Mesothelial cell of epicardium (in vitro differentiated cells): Measurements from ENCODE around the gene SLC38A11. TPM values are rescaled to one million over a fixed set of nuclear protein-coding genes. Genes with fewer than 3 reads are reported as not detected.
"Not testable (repeated sequence)": the region's sequence is repeated elsewhere in the genome, so short reads cannot be mapped to it uniquely, and the experiment has no call there.

ENCODE experiments used
- DNase-seq, 2 experiments: peaks; one replicate each; pipeline ENCODE4 v3.0.0; 2021; ENCODE audit warnings: low spot score in 2 of 2; ENCODE audit not compliant: unreplicated experiment in 2 of 2
- H3K27ac Mint-ChIP-seq: 2 replicates; pipeline ENCODE4 v1.8.0; 2021; ENCODE audit warnings: mixed read lengths
- H3K27me3 Mint-ChIP-seq: 2 replicates; pipeline ENCODE4 v1.8.0; 2021; ENCODE audit warnings: low read depth, mixed read lengths
- H3K36me3 Mint-ChIP-seq: 2 replicates; pipeline ENCODE4 v1.8.0; 2021; ENCODE audit warnings: mixed read lengths
- H3K4me1 Mint-ChIP-seq: 2 replicates; pipeline ENCODE4 v1.8.0; 2021; ENCODE audit warnings: mixed read lengths
- H3K4me3 Mint-ChIP-seq: 2 replicates; pipeline ENCODE4 v1.8.0; 2021; ENCODE audit warnings: mild to moderate bottlenecking, moderate library complexity, mixed read lengths
- H3K9me3 Mint-ChIP-seq: 2 replicates; pipeline ENCODE4 v1.8.0; 2021; ENCODE audit warnings: mixed read lengths
- total RNA-seq: library from RNA; stranded (reverse); gene quantifications from 3 replicates; pipeline ENCODE4 v1.2.1, GENCODE V29; 2021
- TF ChIP-seq, protein P1 (sequence below): fragments of 200-600 bp; sonication (generic); IDR thresholded peaks from one replicate; pipeline ENCODE4 v1.5.0; 2021; ENCODE audit warnings: antibody characterized with exemption; ENCODE audit not compliant: unreplicated experiment

SLC38A11 gene, protein sequence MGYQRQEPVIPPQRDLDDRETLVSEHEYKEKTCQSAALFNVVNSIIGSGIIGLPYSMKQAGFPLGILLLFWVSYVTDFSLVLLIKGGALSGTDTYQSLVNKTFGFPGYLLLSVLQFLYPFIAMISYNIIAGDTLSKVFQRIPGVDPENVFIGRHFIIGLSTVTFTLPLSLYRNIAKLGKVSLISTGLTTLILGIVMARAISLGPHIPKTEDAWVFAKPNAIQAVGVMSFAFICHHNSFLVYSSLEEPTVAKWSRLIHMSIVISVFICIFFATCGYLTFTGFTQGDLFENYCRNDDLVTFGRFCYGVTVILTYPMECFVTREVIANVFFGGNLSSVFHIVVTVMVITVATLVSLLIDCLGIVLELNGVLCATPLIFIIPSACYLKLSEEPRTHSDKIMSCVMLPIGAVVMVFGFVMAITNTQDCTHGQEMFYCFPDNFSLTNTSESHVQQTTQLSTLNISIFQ
- 0.54 to 0.71 TPM (median 0.59 TPM) in 3 replicates for total RNA-seq

DNA sequence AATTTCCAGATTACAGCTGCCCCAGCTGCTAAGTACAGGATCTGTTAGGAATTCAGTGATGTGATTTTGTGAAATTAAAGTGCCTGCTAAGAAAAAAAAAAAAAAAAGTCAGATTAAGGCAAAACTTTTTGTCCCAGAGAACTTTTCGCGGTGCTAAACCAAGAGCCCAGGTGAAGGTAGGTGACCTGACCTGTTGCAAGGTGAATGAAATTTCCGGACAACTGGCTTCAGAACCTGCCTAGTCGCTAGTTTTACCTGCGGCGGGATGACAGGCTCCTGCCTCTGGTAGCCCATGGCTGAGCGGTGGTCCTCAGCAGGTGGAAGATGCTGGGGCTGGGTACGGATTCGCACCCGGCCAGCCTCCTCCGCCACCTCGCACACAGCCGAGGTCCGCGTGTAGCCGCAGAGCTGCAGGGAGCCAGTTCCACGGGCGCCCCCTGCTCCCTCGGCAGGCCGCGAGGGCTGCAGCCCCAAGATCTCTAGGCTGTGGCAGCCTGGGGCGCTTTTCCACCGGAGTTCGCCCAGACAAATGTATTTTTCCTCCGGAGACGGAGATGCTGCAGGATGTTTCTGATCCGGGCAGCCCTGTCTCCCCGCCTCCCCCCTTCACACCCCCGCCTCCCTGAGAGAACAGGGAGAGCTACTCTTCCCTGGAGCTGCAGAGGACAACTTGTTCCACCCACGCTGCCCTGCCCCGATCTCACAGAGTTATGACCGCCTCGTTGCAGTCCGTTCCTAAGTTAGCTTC lies at the start of gene SLC38A11:
TSS of gene SLC38A11 (minus strand) at position 572 of the 748 bp plus-strand sequence. CDS start at position 294, 278 bp downstream.
- Mint-ChIP-seq H3K27me3 (no peaks in the 10 kb centered on the region), H3K4me1 (peaks cover 4% of the 10 kb centered on the region), H3K9me3 (no peaks in the 10 kb centered on the region), H3K4me3 (peak within 1 kb of the TSS; percentile 42), H3K27ac (no peak within 1 kb of the TSS), H3K36me3 (no peaks in the 10 kb centered on the region)
- TF ChIP-seq, protein P1, sequence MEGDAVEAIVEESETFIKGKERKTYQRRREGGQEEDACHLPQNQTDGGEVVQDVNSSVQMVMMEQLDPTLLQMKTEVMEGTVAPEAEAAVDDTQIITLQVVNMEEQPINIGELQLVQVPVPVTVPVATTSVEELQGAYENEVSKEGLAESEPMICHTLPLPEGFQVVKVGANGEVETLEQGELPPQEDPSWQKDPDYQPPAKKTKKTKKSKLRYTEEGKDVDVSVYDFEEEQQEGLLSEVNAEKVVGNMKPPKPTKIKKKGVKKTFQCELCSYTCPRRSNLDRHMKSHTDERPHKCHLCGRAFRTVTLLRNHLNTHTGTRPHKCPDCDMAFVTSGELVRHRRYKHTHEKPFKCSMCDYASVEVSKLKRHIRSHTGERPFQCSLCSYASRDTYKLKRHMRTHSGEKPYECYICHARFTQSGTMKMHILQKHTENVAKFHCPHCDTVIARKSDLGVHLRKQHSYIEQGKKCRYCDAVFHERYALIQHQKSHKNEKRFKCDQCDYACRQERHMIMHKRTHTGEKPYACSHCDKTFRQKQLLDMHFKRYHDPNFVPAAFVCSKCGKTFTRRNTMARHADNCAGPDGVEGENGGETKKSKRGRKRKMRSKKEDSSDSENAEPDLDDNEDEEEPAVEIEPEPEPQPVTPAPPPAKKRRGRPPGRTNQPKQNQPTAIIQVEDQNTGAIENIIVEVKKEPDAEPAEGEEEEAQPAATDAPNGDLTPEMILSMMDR = no peak
- DNase-seq = no peak

DNA sequence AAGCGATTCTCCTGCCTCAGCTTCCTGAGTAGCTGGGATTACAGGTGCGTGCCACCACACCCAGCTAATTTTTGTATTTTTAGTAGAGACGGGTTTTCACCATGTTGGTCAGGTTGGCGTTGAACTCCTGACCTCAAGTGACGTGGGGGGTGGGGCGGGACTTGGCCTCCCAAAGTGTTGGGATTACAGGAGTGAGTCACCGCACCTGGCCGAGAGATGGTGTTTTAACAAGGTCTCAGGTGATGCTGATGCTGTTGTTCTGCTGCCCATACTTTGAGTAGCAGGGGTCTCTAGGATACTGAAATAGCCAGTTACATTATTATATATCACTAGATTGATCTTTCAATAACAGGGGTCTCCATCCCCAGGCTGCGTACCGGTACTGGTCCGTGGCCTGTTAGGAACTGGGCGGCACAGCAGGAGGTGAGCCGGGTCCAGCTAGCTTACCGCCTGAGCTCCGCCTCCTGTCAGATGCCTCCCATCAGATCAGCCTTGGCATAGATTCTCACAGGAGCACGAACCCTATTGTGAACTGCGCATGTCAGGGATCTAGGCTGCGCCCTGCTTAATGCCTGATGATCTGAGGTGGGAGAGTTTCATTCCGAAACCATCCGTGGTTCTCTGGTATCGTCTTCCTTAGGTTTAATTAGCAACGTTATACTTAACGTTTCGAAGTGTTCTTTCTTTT lies 48.3 kb upstream of the SLC38A11 start:
- Mint-ChIP-seq H3K27ac (no peak overlapping the region), H3K27me3 (no peaks in the 10 kb centered on the region), H3K4me3 (no peak overlapping the region), H3K9me3 (no peaks in the 10 kb centered on the region), H3K36me3 (no peaks in the 10 kb centered on the region), H3K4me1 (peaks cover 4% of the 10 kb centered on the region)
- DNase-seq = no peak
- TF ChIP-seq, protein P1 = no peak

DNA sequence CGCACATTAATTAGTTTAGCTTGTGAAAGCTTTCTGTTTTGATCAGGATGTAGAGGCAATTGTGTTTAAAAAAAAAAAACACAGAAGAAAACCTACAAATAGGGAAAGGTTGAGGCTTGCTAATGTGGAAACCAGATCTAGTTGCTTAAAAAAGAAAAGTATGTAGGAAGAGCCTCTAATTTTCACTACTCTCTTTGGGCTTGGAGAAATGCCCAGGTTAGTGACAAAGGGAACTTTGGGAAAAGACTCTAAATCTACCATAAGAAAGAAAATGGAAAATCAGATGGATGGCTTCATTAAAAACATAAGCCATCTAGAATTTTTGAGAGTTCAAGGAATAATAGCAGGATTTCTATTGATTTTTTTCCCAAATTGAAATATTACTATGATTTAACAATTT lies 47.3 kb upstream of the SLC38A11 start:
- H3K4me3 Mint-ChIP-seq = no peak overlapping the region
- H3K27ac Mint-ChIP-seq = no peak overlapping the region

DNA sequence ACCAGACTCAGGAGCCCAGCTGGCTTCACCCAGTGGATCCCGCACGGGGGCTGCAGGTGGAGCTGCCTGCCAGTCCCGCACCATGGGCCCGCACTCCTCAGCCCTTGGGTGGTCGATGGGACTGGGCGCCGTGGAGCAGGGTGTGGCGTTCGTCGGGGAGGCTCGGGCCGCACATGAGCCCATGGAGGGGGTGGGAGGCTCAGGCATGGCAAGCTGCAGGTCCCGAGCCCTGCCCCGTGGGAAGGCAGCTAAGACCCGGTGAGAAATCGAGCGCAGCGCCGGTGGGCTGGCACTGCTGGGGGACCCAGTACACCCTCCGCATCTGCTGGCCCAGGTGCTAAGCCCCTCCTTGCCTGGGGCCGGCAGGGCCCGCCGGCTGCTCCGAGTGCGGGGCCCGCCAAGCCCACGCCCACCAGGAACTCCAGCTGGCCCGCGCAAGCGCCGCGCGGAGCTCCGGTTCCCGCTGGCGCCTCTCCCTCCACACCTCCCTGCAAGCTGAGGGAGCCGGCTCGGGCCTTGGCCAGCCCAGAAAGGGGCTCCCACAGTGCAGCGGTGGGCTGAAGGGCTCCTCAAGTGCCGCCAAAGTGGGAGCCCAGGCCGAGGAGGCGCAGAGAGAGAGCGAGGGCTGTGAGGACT lies 39.5 kb upstream of the SLC38A11 start:
- DNase-seq, H3K4me3 Mint-ChIP-seq, H3K27me3 Mint-ChIP-seq, H3K36me3 Mint-ChIP-seq, H3K27ac Mint-ChIP-seq, H3K9me3 Mint-ChIP-seq: not testable (repeated sequence)
- peaks cover 21% of the 10 kb centered on the region for H3K4me1 Mint-ChIP-seq

More for the DNA sequence above, 47.3 kb upstream of the SLC38A11 start:
- TF ChIP-seq, protein P1 = no peak
- Mint-ChIP-seq H3K9me3 (no peaks in the 10 kb centered on the region), H3K4me1 (peaks cover 4% of the 10 kb centered on the region), H3K36me3 (no peaks in the 10 kb centered on the region), H3K27me3 (no peaks in the 10 kb centered on the region)
- DNase-seq = no peak

DNA sequence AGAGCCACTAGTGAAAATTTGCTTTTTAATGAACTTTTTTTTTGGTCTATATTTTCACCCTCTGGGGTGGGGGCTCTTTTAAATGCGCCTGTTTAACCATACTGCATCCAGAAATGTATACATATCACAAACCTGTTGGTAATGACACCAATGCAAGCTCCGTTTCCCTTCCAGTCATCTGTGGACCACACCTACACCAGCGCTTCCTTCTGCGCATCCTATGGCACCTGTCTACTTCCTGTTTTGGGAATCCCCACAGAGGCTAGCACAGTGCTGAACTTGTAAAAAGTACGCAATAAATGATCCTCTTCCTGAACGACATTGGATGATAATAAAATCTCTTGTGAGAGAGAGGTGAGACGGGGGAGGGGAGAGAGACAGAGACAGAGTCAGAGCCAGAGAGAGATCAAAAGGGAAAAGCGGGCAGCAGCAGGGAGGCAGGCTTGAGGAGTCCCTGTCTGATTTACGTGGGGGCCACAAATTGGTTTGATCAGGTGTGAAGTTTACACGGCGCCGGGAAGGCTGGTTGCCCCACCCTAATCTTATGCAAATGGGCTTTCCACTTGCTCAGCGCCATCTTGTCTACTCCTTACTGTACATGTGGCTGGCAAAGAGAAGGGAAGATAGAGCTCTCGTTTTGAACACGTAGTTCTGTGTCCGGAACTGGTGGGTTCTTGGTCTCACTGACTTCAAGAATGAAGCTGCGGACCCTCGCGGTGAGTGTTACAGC lies 38.1 kb upstream of the SLC38A11 start:
- Mint-ChIP-seq H3K27me3 (no peaks in the 10 kb centered on the region), H3K4me1 (peaks cover 21% of the 10 kb centered on the region), H3K9me3 (no peaks in the 10 kb centered on the region), H3K36me3 (no peaks in the 10 kb centered on the region), H3K4me3 (no peak overlapping the region), H3K27ac (no peak overlapping the region)
- no peak for DNase-seq
- TF ChIP-seq, protein P1 = no peak
